HG02943 (cell line): ENCODE measurements around the gene CNNM2.
"Not testable (repeated sequence)": the region's sequence is repeated elsewhere in the genome, so short reads cannot be mapped to it uniquely, and the experiment has no call there.

Experiments used
- ATAC-seq: cut with Tn5 transposase; IDR thresholded peaks from one replicate; pipeline ENCODE4 v1.9.1; 2021; ENCODE audit warnings: mild to moderate bottlenecking, low read depth, moderate library complexity; ENCODE audit not compliant: unreplicated experiment

Gene CNNM2

DNA sequence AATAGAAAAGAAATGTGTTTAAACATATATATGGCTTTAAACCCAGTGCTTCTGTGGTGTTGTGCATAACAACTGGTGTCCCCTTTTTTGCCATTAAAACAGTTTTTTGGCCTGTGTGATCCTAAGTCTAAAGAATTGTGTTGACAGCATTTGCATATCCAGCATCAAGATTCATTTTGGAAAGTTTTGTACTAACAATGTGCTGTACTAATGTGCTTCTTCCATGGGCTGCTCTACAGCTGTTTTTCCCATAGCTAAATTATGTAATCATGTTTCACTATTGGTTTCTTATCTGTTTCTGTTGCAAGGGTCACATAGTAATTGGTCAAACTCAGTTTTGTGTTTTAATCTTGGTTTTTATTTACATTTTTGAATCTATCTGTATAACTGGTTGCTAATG is 5.5 kb downstream of the CNNM2 start:
- no peak for ATAC-seq

DNA sequence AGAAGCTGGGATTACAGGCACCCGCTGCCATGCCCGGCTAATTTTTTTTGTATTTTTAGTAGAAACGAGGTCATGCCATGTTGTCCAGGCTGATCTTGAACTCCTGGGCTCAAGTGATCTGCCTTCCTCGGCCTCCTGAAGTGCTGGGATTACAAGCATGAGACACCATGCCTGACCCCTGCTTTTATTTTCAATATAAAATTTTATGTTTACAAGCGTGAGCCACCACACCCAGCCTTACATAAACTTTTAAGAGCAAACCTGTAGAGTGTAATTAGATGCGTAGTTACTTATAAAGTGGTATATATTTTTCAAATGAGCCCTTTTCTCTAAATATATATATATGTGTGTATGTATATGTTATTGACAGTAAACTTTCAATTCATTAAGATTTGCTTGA is 8.7 kb downstream of the CNNM2 start:
- ATAC-seq, result no peak

DNA sequence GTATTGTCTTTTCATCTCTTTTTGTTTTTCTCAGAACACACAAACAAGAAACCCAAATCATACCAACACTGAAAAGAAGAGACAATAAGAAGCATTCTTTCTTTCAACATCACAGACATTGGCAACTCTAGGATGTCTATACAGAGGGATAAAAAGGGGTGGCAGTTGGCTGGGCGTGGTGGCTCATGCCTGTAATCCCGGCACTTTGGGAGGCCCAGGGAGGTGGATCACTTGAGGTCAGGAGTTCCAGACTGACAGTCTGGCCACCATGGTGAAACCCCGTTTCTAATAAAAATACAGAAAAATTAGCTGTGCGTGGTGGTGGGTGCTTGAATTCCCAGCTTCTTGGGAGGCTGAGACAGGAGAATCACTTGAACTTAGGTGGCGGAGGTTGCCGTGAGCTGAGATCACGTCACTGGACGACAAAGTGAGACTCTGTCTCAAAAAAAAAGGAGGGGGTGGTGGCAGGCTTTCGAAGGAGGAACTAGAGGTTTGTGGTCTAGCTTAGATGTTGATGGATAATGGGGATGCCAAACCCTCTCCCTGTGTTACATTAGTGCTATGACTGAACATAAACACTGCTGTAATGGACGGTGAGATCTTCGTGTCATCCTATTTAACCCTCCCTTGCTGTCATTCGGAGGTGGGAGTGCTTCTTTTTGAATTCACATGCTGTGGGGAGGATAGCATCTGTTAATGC is 9.4 kb downstream of the CNNM2 start:
- ATAC-seq, result no peak

DNA sequence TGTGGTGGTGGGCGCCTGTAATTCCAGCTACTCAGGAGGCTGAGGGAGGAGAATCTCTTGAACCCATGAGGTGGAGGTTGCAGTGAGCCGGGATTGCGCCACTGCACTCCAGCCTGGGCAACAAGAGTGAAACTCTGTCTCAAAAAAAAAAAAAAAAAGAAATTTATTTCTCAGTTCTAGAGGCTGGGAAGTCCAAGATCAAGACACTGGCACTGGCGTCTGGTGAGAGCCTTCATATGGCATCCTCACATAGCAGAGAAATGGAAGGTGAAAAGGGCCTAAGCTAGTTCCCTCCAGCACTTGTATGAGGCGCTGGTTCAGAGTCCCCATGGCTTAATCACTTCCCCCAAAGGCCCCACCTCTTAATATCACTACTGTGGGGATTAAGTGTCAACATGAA is 10.3 kb downstream of the CNNM2 start:
- ATAC-seq, result not testable (repeated sequence)

DNA sequence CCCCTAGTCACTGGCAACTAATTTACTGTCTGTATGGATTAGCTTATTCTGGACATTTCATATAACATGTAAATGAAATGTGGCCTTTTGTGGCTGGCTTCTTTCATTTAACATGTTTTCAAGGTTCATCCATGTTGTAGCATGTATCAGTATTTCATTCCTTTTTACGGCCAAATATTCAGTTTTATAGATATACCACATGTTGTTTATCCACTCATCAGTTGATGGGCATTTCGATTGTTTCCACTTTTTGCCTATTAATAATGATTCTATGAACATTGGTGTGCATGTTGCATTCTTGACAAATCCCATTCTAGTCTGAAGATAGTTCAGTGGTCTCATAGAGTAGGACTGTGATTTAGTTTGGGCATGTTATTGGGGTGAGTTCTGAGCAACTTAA is 12.6 kb downstream of the CNNM2 start:
- no peak for ATAC-seq

DNA sequence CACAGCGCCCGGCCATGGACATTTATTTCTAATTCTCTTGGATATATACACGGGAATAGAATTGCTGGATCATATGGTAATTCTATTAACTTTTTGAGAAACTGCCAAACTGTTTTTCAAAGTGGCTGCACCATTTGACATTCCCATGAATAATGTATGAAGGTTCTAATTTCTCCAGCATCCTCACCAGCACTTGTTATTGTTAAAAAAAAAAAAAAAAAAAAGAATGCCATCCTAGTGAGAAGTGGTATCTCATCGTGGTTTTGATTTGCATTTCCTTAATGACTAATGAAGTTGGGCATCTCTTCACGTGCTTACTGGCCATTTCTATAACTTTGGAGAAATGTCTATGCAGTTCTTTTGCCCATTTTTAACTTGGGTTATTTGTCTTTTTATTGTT is 13.5 kb downstream of the CNNM2 start:
- no peak for ATAC-seq

DNA sequence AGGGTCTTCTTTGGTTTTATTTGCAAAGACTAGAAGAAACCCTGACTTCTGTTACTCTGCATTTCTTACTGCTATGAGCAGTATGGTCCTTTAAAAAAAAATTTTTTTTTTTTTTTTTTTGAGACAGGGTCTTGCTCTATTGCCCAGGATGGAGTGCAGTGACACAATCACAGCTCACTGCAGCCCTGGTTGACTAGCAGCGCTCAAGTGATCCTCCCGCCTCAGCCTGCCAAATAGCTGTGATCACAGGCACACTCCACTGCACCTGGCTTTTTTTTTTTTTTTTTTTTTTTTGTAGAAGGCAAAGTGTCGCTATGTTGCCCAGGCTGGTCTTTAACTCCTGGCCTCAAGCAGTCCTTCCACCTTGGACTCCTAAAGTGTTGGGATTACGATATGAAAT is 17.4 kb downstream of the CNNM2 start:
- no peak for ATAC-seq

DNA sequence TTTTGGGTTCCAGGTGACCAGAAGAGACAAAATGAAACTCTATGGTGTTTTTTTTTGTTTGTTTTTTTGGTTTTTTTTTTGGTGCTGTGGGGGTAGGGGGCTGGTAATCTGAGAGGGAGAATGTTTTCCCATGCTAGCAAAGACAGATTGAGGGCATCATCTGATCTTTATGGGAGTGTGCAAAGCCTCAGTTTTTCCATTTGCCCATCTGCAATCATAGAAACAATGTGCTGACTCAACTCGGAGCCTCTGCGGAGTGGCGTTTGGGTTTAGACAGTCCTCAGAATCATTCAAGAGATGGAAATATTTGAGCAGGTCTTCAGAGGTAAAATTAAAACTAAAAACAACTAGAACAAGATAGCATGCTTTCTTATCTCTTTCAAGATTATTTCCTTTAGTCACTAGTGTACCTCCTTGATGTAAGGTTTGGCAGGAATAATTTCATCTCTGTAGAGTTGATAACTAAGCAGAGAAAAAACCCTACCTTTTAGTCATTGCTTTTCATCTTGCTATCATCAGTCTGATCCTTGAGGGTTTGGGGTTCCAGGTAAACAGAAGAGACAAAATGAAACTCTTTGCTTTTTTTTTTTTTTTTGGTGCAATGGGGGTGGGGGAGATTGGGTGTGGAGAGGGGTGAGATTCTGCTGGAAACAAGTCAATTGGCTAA is 18.0 kb downstream of the CNNM2 start:
- ATAC-seq, result no peak

DNA sequence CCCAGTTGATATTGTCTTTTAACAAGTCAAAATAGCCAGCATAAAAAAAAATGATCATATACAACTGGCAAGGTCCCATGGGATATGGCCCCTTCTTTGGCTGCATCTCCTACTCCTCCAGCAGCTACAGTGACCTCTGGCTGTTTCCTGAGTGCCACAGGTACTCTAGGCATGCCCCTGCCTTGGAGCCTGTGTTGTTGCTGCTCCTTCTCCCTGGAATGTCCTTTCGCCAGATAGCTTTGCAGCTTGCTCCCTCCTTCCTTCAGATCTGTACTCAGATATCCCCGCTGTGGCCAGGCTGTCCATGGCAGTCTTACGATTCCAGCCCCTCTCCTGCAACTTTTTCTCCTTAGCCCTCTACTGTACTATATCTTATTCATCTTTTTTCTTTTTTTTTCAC is 23.3 kb downstream of the CNNM2 start:
- ATAC-seq, result no peak

DNA sequence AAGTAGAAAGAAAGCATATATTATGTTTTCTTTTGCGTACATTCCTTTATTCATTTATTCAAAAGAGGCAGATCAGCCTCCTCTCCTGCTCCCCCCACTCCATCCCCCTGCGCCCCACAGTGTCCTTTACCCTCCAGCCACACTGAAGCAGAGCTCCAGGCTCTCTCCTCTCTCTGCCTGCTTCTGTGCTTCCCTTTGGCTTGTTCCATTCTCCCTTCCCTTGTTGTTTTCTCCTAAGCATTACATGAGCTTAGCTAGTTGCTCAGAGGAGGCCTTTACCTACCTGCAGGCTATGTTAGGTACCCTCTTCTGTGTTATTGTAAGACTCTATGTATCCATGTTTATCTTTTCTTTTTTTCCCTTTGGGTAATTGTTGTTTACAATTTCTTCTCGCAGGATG is 27.4 kb downstream of the CNNM2 start:
- no peak for ATAC-seq

DNA sequence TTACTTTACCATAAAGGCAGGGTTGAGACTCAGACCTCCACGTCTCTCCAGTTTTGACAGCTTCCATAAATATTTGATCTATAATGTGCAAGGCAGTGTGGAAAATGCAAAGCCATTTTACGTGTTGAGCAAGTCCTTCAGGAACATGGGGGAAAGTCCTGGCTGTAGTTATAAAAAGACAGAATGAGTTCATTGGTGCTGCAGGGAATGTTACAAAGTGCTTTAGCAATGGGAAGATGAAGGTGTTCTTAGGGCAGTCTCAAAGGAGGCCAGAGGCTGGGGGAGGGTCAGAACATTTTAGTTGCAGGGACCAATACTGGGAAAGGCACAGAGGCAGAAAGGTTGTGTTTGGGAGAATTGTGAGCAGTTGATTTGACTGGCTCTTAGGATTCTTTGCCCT is 27.9 kb downstream of the CNNM2 start:
- no peak for ATAC-seq

DNA sequence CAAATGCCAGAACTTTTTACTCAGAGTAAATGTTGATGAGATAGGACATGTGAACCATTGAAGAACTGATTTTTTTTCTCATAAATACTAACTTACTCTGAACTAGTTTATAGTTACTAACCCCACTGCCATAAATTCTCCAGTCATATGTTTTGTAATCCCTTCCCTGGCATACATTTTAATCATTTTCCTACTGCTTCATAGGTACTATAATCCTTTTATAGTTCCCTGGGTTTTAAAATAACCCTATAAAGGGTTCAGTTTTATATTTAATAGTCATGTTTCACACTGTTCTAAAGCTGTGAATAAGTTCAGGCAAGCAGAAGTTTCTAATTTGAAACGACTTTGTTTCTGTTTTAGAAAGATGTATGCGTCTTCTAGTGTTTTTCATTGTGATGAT is 28.9 kb downstream of the CNNM2 start:
- no peak for ATAC-seq

DNA sequence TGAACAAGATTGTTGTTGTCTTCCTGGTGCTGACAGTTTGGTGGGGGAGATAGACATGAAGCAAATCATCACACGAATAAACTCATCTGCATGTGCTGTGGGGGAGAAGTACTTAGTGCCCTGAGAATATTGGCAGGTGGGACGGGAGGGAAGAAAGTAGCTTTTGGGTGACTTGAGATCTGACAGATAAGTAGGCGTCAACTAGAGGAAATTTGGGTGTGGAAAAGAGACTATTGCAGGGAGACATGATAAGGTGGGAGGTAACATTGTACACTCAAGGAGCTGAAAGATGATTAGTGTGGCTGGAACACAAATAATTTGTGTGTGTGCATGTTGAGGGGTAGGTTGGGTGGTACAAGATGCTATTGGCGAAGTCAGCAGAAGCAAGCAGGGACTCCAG is 30.1 kb downstream of the CNNM2 start:
- no peak for ATAC-seq

DNA sequence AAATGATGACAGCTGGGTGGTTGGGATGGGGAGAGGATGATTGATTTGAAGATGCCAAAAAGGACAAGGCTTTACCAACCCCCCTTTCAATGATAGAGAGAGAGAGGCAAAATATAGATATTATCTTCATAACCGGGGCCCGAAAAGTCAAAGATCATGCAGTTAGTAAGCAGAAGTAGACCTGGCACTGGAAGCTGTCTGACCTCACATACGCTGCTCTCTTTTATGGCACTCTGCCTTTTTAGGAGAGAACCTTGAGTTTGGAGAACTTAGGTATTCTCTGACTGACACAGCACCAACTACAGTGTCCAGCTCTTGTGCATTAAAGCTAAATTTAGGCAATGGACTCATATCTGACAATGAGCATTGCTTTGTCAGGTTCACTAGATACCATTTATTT is 30.7 kb downstream of the CNNM2 start:
- ATAC-seq, result no peak

DNA sequence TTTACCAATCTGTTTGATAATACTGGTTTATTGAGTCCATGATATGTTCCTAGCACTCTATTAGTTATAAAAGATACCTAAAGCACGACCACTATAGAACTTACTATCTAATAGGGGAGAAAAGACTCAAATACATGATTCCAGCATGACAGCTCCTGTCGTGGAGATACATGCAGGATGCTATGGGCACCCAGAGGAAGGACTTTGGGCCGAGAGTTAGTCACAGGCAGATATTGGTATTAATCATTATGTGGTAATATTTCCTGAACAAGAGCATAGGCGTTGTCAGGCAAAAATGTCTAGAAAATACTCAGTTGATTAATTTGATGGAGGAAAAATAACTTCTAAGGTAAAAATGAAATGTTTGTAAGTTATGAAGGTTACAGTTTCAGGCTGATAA is 31.8 kb downstream of the CNNM2 start:
- ATAC-seq, result no peak

DNA sequence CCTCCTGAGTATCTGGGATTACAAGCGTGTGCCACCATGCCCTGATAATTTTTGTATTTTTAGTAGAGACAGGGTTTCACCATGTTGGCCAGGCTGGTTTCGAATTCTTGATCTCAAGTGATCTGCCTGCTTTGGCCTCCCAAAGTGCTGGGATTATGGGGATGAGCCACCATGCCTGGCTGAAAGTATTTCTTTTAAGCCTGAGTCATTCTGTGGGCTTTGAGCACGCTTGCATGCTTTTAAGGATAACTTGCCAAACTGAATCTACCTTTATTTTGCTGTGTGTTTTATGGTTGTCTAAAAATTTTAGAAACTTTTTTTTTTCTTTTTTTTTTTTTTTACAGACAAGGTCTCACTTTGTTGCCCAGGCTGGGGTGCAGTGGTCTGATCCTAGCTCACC is 33.2 kb downstream of the CNNM2 start:
- ATAC-seq, result no peak

DNA sequence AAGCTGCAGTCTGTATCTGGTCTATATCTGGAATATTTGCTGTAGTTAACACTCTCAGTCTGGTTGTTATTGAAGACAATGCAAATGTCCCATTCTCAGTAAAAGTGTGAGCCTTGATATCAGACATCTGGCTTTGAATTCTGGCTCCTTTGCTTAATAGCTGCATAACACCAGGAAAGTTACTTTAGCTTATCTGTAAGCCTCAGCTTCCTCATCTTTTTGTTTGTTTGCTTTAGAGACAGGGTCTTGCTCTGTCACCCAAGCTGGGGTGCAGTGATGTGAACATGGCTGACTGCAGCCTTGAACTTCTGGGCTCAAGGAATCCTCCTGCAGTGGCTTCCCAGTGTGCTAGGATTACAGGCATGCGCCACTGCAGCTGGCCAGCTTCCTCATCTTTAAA is 41.3 kb downstream of the CNNM2 start:
- ATAC-seq, result no peak

DNA sequence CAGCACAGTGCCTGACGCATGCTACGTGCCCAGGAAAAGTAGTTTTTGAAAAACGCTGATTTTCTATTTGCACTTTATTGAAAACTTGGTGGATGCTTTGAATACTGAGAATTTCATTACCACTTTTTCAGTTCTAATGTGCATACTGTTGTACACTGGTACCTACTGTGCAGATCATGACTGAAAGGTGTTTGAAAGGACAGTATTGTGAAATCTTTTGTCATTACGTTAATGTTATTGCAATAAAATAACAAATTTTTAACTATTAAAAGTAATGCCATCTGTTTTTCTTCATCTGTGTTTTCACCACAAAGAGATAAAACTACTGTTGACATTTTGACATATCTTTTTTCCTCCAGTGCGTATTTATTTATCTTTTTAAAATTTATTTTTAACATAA is 42.1 kb downstream of the CNNM2 start:
- ATAC-seq, result no peak

DNA sequence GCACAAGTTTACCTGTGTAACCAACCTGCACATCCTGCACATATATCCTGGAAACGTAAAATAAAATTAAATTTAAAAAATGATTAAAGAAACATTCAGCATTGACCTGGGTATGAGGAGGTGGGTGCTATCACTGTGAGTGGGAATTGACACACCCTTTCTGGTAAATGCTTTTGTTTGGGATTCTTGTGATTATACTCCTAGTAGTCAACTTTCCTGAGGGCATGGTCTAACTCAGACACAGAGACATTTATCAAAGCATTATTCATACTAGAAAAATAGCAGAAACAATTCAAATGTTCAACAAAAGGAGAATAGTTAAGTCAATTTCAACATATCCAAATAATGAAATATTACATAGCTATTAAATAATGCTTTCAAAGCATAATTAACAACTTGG is 44.2 kb downstream of the CNNM2 start:
- no peak for ATAC-seq

DNA sequence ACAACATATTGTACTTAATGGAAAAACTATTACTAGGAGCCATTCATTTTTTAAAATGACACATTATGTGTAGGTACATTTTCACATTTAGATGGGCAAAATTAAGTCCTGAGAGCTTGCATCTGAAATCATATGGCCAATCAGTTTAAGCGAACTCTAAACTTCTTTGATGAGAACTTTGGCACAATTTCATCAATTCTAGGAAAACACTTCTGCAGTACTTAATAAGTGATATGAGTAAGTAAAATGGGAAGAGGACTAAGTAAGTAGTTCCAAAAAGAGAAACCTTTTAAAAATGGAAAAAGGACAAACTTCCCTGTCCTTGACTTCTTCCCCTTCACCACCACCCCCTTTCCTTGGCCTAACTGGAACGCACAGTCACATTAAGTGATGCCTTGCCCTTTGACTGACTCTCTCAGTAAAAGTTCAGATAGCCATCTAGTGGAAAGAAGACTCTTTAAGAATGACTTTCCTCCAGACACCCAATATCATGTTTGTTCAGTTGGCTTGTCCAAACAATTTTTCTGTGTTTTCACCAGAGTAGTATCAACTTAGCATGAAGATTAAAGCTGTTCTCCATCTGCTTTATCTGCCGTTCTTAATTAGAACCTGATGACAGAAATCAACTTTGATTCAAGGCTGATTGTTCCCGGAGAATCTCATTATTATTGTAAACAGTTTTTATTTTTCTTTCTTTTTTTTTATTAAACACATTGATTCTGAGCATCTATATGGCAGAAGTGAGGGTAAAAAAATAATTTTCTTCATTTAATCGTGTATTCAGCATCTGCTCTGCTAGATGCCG is 45.1 kb downstream of the CNNM2 start:
- no peak for ATAC-seq

DNA sequence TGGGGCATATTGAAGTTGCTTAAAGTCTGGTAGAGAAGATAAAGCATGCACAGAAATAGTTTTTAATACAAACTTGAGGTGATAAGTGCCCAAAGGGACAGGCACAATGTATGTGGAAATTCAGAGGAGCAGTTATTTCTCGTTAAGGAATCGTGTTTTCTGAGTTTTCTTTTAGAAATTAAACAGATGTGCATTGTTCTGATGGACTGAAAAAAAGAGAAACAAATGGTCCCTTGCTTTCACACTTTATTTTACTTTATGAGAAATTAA is 45.6 kb downstream of the CNNM2 start:
- ATAC-seq, result no peak

DNA sequence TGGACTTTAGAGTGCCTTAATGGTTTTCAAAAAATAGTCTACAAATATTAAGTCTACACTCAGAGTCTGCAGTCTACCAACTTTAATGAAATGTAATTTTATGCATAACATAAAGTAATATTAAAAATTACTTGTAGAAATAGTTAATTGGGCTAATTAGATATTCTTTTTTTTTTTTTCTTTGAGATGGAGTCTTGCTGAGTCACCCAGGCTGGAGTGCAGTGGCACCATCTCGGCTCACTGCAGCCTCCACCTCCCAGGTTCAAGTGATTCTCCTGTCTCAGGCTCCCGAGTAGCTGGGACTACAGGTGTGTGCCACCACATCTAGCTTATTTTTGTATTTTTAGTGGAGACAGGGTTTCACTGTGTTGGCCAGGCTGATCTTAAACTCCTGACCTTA is 46.0 kb downstream of the CNNM2 start:
- not testable (repeated sequence) for ATAC-seq
